Mucosa of descending colon (tissue), 3 donors: ENCODE data around the gene WSCD1. TPM values are rescaled to one million over a fixed set of nuclear protein-coding genes. Genes with fewer than 3 reads are reported as not detected.
A peak's percentile ranks its signal among the peaks of the same experiment; 100 is the strongest.

Source experiments
- ATAC-seq: fragments of 200-7000 bp; cut with Tn5 transposase; one replicate; pipeline ENCODE4 v1.9.1; 2020; ENCODE audit warnings: mild to moderate bottlenecking, moderate library complexity
- DNase-seq, 3 donors: peaks; one replicate each; pipeline ENCODE4 v3.0.0-alpha.2; 2020
- H3K36me3 ChIP-seq: fragments of 200-600 bp; one replicate; pipeline ENCODE4 v1.8.0; 2021; ENCODE audit warnings: low read depth, mild to moderate bottlenecking
- H3K4me1 ChIP-seq: fragments of 200-600 bp; one replicate; pipeline ENCODE4 v1.8.0; 2021; ENCODE audit warnings: low read depth, mild to moderate bottlenecking
- H3K4me3 ChIP-seq: fragments of 200-600 bp; one replicate; pipeline ENCODE4 v1.8.0; 2021; ENCODE audit warnings: mild to moderate bottlenecking
- H3K9me3 ChIP-seq: fragments of 200-600 bp; one replicate; pipeline ENCODE4 v1.8.0; 2021; ENCODE audit warnings: mild to moderate bottlenecking
- intact Hi-C, 2 donors: fragments of 100-400 bp; cut with DNase I in 1 of 2; cut with micrococcal nuclease in 1 of 2; formaldehyde crosslinking; loops; one replicate each; pipeline versions ENCODE4 v1.11.0 to v1.11.1; 2022; cut with DNase I, micrococcal nuclease
- total RNA-seq, 3 donors: library from RNA; stranded (reverse); fragmentation: NEBNext Ultra II Directional in 2 of 3; extraction: Animal tissue kit (Norgen Biotek cat#: 25700) in 2 of 3; gene quantifications; one replicate each; pipeline versions ENCODE4 v1.2.1 to v1.2.4, GENCODE V29; 2021 to 2023
- TF ChIP-seq, protein P1 (sequence below): fragments of 200-600 bp; IDR thresholded peaks from one replicate; pipeline ENCODE4 v1.8.0; 2022; ENCODE audit warnings: antibody characterized with exemption, mild to moderate bottlenecking
- donor health status: DM: no; HTN: no; CAD: no; lungs with moderate emphysema.
- donor health status: DM: no; HTN: no; CAD: no.
- donor health status: DM: no; HTN: yes; CAD: no.

WSCD1 gene
- total RNA-seq, 3 donors from 2014 or later: 18.7 to 45.8 (median 18.8) TPM

DNA sequence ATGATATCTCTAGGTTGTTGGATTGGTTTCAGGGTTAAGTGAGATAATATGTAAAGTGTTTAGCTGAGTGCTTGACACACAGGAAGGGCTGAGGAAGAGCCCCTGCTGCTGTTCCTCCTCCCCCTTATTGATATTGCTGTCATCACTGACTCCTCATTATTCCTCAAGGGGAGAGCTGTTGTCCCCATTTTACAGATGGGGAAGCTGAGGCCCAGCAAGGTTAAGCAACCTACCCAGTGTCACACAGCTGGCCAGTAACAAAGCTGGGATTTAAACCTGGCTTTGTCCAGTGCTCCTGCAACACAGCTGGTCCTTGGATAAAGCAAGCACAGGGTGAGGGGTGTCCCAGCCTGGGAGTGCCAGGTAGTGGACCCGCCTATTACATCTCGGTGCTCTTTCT lies 9.8 kb downstream of the WSCD1 start:
- DNase-seq (no peak), ATAC-seq (no peak)
- intact Hi-C loops: no loop called here
- Histone ChIP-seq H3K36me3 (no peaks in the 10 kb centered on the region), H3K9me3 (no peaks in the 10 kb centered on the region), H3K4me1 (no peaks in the 10 kb centered on the region), H3K4me3 (no peak overlapping the region)
- TF ChIP-seq, protein P1, sequence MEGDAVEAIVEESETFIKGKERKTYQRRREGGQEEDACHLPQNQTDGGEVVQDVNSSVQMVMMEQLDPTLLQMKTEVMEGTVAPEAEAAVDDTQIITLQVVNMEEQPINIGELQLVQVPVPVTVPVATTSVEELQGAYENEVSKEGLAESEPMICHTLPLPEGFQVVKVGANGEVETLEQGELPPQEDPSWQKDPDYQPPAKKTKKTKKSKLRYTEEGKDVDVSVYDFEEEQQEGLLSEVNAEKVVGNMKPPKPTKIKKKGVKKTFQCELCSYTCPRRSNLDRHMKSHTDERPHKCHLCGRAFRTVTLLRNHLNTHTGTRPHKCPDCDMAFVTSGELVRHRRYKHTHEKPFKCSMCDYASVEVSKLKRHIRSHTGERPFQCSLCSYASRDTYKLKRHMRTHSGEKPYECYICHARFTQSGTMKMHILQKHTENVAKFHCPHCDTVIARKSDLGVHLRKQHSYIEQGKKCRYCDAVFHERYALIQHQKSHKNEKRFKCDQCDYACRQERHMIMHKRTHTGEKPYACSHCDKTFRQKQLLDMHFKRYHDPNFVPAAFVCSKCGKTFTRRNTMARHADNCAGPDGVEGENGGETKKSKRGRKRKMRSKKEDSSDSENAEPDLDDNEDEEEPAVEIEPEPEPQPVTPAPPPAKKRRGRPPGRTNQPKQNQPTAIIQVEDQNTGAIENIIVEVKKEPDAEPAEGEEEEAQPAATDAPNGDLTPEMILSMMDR: no peak

DNA sequence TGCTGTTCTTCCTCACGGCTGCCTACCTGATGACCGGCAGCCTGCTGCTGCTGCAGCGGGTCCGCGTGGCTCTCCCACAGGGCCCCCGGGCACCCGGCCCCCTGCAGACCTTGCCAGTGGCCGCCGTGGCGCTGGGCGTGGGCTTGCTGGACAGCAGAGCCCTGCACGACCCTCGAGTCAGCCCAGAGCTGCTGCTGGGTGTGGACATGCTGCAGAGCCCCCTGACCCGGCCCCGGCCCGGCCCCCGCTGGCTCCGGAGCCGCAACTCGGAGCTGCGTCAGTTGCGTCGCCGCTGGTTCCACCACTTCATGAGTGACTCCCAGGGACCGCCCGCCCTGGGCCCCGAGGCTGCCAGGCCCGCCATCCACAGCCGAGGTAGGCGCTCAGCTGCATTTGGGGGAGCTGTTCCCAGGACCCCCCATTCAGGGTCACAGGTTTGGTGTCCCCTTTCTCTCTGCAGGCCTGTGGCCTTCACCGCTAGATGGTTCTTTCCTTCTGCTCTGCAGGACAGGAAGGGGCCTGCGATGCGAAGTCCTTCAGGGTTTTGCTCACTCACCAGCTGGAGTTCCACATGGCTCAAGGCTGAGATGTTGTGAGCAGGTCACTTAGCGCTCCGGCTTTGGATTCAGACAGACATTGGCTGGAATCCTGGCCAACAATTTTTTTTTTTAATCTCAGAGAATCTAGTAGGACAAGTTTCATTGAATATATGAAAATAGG lies 10.7 kb downstream of the WSCD1 start:
- intact Hi-C loops: no loop called here
- H3K9me3 ChIP-seq: no peaks in the 10 kb centered on the region
- H3K36me3 ChIP-seq: no peaks in the 10 kb centered on the region
- no peak overlapping the region for H3K4me3 ChIP-seq
- TF ChIP-seq, protein P1: no peak
- DNase-seq: no peak
- H3K4me1 ChIP-seq: no peaks in the 10 kb centered on the region
- no peak for ATAC-seq

GRCh38 chr17:6082335-6082734 lies 12.2 kb downstream of the WSCD1 start:
- DNase-seq (no peak), ATAC-seq (no peak)
- H3K4me1 ChIP-seq: no peaks in the 10 kb centered on the region
- intact Hi-C loops: no loop called here
- no peak overlapping the region for H3K4me3 ChIP-seq
- no peaks in the 10 kb centered on the region for H3K36me3 ChIP-seq
- H3K9me3 ChIP-seq: no peaks in the 10 kb centered on the region
- TF ChIP-seq, protein P1: no peak

GRCh38 chr17:6084311-6085161 lies 14.4 kb downstream of the WSCD1 start:
- H3K4me3 ChIP-seq: no peak overlapping the region
- H3K4me1 ChIP-seq: no peaks in the 10 kb centered on the region
- TF ChIP-seq, protein P1: no peak
- intact Hi-C loops: no loop called here
- ATAC-seq (no peak), DNase-seq (no peak)
- no peaks in the 10 kb centered on the region for H3K9me3 ChIP-seq
- H3K36me3 ChIP-seq: no peaks in the 10 kb centered on the region

- Histone ChIP-seq H3K36me3 (no peaks in the 10 kb centered on the region), H3K4me1 (no peaks in the 10 kb centered on the region), H3K9me3 (no peaks in the 10 kb centered on the region), H3K4me3 (no peak overlapping the region)
- ATAC-seq (no peak), DNase-seq (peak in 1 of 3 donors; percentile 27)
- intact Hi-C loops: no loop called here
- TF ChIP-seq, protein P1: no peak
These were observed 15.6 kb downstream of the WSCD1 start for GRCh38 chr17:6085812-6086211.
